GM13976 (cell line): ENCODE data around the gene SLC26A5.

Experiments
- DNase-seq: peaks from one replicate; pipeline ENCODE4 v3.0.0; 2012; ENCODE audit warnings: low spot score
- CTCF ChIP-seq: IDR thresholded peaks from 2 replicates; pipeline ENCODE4 v1.5.1; 2012; ENCODE audit warnings: borderline replicate concordance, mild to moderate bottlenecking; ENCODE audit not compliant: insufficient read depth; ENCODE audit errors: extremely low read depth, missing control alignments, control extremely low read depth
- in situ Hi-C: fragments of 300-500 bp; cut with MboI; formaldehyde crosslinking; loops from one replicate; pipeline ENCODE4 v1.12.0; 2022; ENCODE audit warnings: low sequenced_read_pairs, mixed read lengths, inconsistent platforms; ENCODE audit not compliant: unreplicated experiment

SLC26A5 gene

GRCh38 chr7:103389263-103389662, 56.7 kb downstream of the SLC26A5 start:
- no peak for DNase-seq
- TF ChIP-seq CTCF, result no peak
- in situ Hi-C loops, result no loop called here

- no peak for DNase-seq
- in situ Hi-C loops, result no loop called here
- TF ChIP-seq CTCF, result no peak
Observed at GRCh38 chr7:103388469-103389140, 57.4 kb downstream of the SLC26A5 start.

GRCh38 chr7:103387242-103387641, 58.8 kb downstream of the SLC26A5 start:
- in situ Hi-C loops, result no loop called here
- no peak for DNase-seq
- TF ChIP-seq CTCF, result no peak

GRCh38 chr7:103382032-103382402, 64.0 kb downstream of the SLC26A5 start:
- DNase-seq, result no peak
- no peak for TF ChIP-seq CTCF
- in situ Hi-C loops, result no loop called here

- no peak for DNase-seq
- in situ Hi-C loops, result no loop called here
- TF ChIP-seq CTCF, result no peak
Observed at GRCh38 chr7:103381280-103382031, 64.6 kb downstream of the SLC26A5 start.

- TF ChIP-seq CTCF, result no peak
- no peak for DNase-seq
- in situ Hi-C loops, result no loop called here
Observed at GRCh38 chr7:103380395-103381191, 65.4 kb downstream of the SLC26A5 start.
